Aorta (tissue), 5 donors: Measurements from ENCODE around the gene TRANK1. TPM values are rescaled to one million over a fixed set of nuclear protein-coding genes. Genes with fewer than 3 reads are reported as not detected.
"Not testable (repeated sequence)": the region's sequence is repeated elsewhere in the genome, so short reads cannot be mapped to it uniquely, and the experiment has no call there.

Source experiments
- ATAC-seq: fragments of 200-7000 bp; cut with Tn5 transposase; one replicate; pipeline ENCODE4 v1.9.1; 2022; ENCODE audit warnings: moderate library complexity; ENCODE audit not compliant: low FRiP score
- DNase-seq, 2 donors: peaks; one replicate each; pipeline ENCODE4 v3.0.0-alpha.2; 2020
- H3K27ac ChIP-seq, 2 donors: one replicate each; pipeline ENCODE4 v1.5.1; 2013; ENCODE audit warnings: low read length in 2 of 2, mild to moderate bottlenecking in 2 of 2, moderate library complexity in 2 of 2, control low read depth in 1 of 2, inconsistent platforms in 1 of 2, low read depth in 1 of 2
- H3K27me3 ChIP-seq, 2 donors: one replicate each; pipeline ENCODE4 v1.6.1; 2013; ENCODE audit warnings: control low read depth in 1 of 2, low read length in 1 of 2, mild to moderate bottlenecking in 1 of 2, moderate library complexity in 1 of 2; ENCODE audit not compliant: insufficient read depth in 2 of 2, control insufficient read depth in 1 of 2
- H3K36me3 ChIP-seq, 2 donors: one replicate each; pipeline ENCODE4 v1.6.1; 2013; ENCODE audit warnings: control low read depth in 1 of 2, low read length in 1 of 2, mild to moderate bottlenecking in 1 of 2; ENCODE audit not compliant: insufficient read depth in 2 of 2, control insufficient read depth in 1 of 2
- H3K4me1 ChIP-seq, 2 donors: one replicate each; pipeline ENCODE4 v1.6.1; 2013; ENCODE audit warnings: low read length in 2 of 2, control low read depth in 1 of 2, mild to moderate bottlenecking in 1 of 2, moderate library complexity in 1 of 2; ENCODE audit not compliant: insufficient read depth in 2 of 2, control insufficient read depth in 1 of 2
- H3K4me3 ChIP-seq, 2 donors: one replicate each; pipeline ENCODE4 v1.5.1; 2013; ENCODE audit warnings: low read length in 2 of 2, control low read depth in 1 of 2, mild to moderate bottlenecking in 1 of 2
- H3K9me3 ChIP-seq: one replicate; pipeline ENCODE4 v1.6.1; 2013; ENCODE audit warnings: mild to moderate bottlenecking, low read length; ENCODE audit not compliant: control insufficient read depth
- WGBS, 2 donors: extraction: QIAGEN DNeasy Blood & Tissue Kit; methylation state at CpG; one replicate each; pipeline ENCODE4 v1.1.7; 2013; 5-methylcytosine and 5-hydroxymethylcytosine counted together
- intact Hi-C, 2 donors: fragments of 100-400 bp; cut with DNase I; formaldehyde crosslinking; loops; one replicate each; pipeline versions ENCODE4 v1.14.2 to v1.15.0; 2022
- polyA plus RNA-seq, 2 donors: library from polyadenylated mRNA; stranded (reverse); fragments of 200-250 nt; gene quantifications; one replicate each; pipeline ENCODE4 v1.2.3, GENCODE V29; 2013
- total RNA-seq, 2 donors: library from RNA; stranded (reverse); fragmentation: NEBNext Ultra II Directional; extraction: Animal tissue kit (Norgen Biotek cat#: 25700); gene quantifications; one replicate each; pipeline ENCODE4 v1.2.1, GENCODE V29; 2021
- donor health status: healthy with polysubstance abuse.
- donor health status: Bipolar disorder and iron deficiency.
- donor health status: DM: no; HTN: no; CAD: no.
- donor health status: DM: no; HTN: no; CAD: no.
- donor health status: DM: yes; HTN: yes; CAD: no.

TRANK1 gene
- total and polyA plus RNA-seq, 4 donors, result 5.0 to 47.1 (median 32.9) TPM

- no peaks in the 10 kb centered on the region for H3K4me1 ChIP-seq
- no peaks in the 10 kb centered on the region for H3K9me3 ChIP-seq
- peaks cover 5 to 10% of the 10 kb centered on the region in 2 donors for H3K36me3 ChIP-seq
- WGBS, 2 donors, result 67 to 77% methylated on average over 2 of the region's 2 CpGs
- DNase-seq (peak in 1 of 2 donors; percentile 63), ATAC-seq (peak; percentile 81)
- no peaks in the 10 kb centered on the region for H3K27me3 ChIP-seq
- H3K27ac ChIP-seq, result peak overlapping the region in 1 of 2 donors; percentile 60
- intact Hi-C loops, result no loop called here
- no peak overlapping the region for H3K4me3 ChIP-seq
Observed at GRCh38 chr3:36893137-36893557, 51.7 kb downstream of the TRANK1 start.

DNA sequence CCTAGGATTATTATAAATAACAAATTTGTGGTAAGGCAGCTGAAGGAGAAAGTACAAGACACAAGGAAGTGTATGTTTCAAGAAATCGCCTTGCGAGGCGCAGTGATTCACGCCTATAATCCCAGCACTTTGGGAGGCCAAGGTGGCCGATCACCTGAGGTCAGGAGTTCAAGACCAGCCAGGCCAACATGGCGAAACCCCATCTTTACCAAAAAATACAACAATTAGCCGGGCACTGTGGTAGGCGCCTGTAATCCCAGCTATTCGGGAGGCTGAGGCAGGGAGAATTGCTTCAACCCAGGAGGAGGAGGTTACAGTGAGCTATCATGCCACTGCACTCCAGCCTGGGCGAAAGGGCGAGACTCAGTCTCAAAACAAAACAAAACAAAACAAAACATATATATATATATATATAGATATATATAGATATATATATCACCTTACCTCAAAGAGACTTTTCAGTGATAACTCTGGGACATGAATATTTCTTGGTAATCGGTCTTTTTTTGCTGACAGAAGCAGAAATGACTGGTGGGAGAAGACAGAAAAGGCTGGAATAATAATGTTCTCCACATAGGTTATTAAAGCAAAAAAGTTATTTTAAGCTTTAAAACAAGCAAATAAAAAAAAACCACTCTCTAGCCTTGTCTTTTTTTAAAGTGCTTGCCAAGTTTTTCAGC is 52.3 kb downstream of the TRANK1 start:
- ATAC-seq (no peak), DNase-seq (no peak)
- Histone ChIP-seq H3K27ac (peak overlapping the region in 1 of 2 donors; percentile 33), H3K4me1 (no peaks in the 10 kb centered on the region), H3K27me3 (no peaks in the 10 kb centered on the region), H3K36me3 (peaks cover 5 to 10% of the 10 kb centered on the region in 2 donors), H3K4me3 (no peak overlapping the region), H3K9me3 (no peaks in the 10 kb centered on the region)
- intact Hi-C loops, result no loop called here
- 86 to 88% methylated on average over 12 of the region's 12 CpGs for WGBS, 2 donors

- no peaks in the 10 kb centered on the region for H3K9me3 ChIP-seq
- H3K4me1 ChIP-seq, result no peaks in the 10 kb centered on the region
- H3K27ac ChIP-seq, result no peak overlapping the region
- no peak overlapping the region for H3K4me3 ChIP-seq
- H3K27me3 ChIP-seq, result no peaks in the 10 kb centered on the region
- 17 to 28% methylated on average over 4 of the region's 4 CpGs for WGBS, 2 donors
- peaks cover 2 to 10% of the 10 kb centered on the region in 2 donors for H3K36me3 ChIP-seq
- ATAC-seq, result no peak
- intact Hi-C loops, result no loop called here
- no peak for DNase-seq
Observed at GRCh38 chr3:36891701-36892160, 53.1 kb downstream of the TRANK1 start.

DNA sequence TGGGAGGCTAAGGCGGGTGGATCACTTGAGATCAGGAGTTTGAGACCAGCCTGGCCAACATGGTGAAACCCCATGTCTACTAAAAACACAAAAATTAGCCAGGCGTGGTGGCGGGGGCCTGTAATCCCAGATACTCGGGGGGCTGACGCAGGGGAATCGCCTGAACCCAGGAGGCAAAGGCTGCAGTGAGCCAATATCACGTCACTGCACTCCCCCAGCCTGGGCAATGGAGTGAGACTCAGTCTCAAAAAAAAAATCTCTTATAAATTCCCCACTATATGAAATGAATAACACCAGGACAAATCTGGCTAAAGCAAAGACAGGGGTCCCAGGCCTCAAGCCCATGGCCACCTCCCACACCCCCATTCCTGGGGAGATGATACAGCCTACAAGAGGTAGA is 53.8 kb downstream of the TRANK1 start:
- peak overlapping the region in 1 of 2 donors; percentile 33 for H3K27ac ChIP-seq
- DNase-seq, H3K27me3 ChIP-seq, H3K4me3 ChIP-seq, intact Hi-C loops, ATAC-seq, H3K4me1 ChIP-seq, H3K36me3 ChIP-seq, H3K9me3 ChIP-seq: not testable (repeated sequence)
- 95 to 96% methylated on average over 7 of the region's 7 CpGs for WGBS, 2 donors

- H3K36me3 ChIP-seq, result peaks cover 2 to 6% of the 10 kb centered on the region in 2 donors
- no peaks in the 10 kb centered on the region for H3K27me3 ChIP-seq
- no peak overlapping the region for H3K4me3 ChIP-seq
- intact Hi-C loops, result no loop called here
- ATAC-seq (no peak), DNase-seq (no peak)
- no peaks in the 10 kb centered on the region for H3K4me1 ChIP-seq
- H3K9me3 ChIP-seq, result no peaks in the 10 kb centered on the region
- H3K27ac ChIP-seq, result no peak overlapping the region
Observed at GRCh38 chr3:36890261-36890660, 54.6 kb downstream of the TRANK1 start.

GRCh38 chr3:36881735-36882134 is 63.1 kb downstream of the TRANK1 start:
- no peaks in the 10 kb centered on the region for H3K4me1 ChIP-seq
- DNase-seq (no peak), ATAC-seq (no peak)
- intact Hi-C loops, result no loop called here
- H3K27ac ChIP-seq, result no peak overlapping the region
- H3K4me3 ChIP-seq, result no peak overlapping the region
- H3K27me3 ChIP-seq, result no peaks in the 10 kb centered on the region
- WGBS, 2 donors, result 84 to 89% methylated on average over 4 of the region's 4 CpGs
- H3K36me3 ChIP-seq, result no peaks in the 10 kb centered on the region
- H3K9me3 ChIP-seq, result no peaks in the 10 kb centered on the region

GRCh38 chr3:36879842-36880241 is 65.0 kb downstream of the TRANK1 start:
- H3K27ac ChIP-seq, H3K9me3 ChIP-seq, intact Hi-C loops, H3K27me3 ChIP-seq, H3K4me1 ChIP-seq, ATAC-seq, H3K4me3 ChIP-seq, H3K36me3 ChIP-seq, DNase-seq: not testable (repeated sequence)
- 91 to 93% methylated on average over 1 of the region's 1 CpG for WGBS, 2 donors

GRCh38 chr3:36877930-36878685 is 66.7 kb downstream of the TRANK1 start:
- no peak for DNase-seq
- no peak overlapping the region for H3K4me3 ChIP-seq
- 86 to 90% methylated on average over 9 of the region's 9 CpGs for whole genome bisulfite sequencing, 2 donors
- H3K4me1 ChIP-seq, result no peaks in the 10 kb centered on the region
- no peak for ATAC-seq
- H3K36me3 ChIP-seq, result peaks cover 0 to 3% of the 10 kb centered on the region in 2 donors
- no peaks in the 10 kb centered on the region for H3K9me3 ChIP-seq
- intact Hi-C loops, result no loop called here
- no peak overlapping the region for H3K27ac ChIP-seq
- no peaks in the 10 kb centered on the region for H3K27me3 ChIP-seq
